Stimulated activated CD8-positive, alpha-beta memory T cell treated with anti-CD3 and anti-CD28 coated beads, Interleukin-15, amount 100 ng/mL, for 1 hour (primary cell): Measurements from ENCODE around the gene NDUFC2.
"Not testable (repeated sequence)": the region's sequence is repeated elsewhere in the genome, so short reads cannot be mapped to it uniquely, and the experiment has no call there.

Experiments
- DNase-seq: peaks from one replicate; pipeline ENCODE4 v3.0.0-alpha.2; 2020; ENCODE audit warnings: low read depth

Gene NDUFC2

DNA sequence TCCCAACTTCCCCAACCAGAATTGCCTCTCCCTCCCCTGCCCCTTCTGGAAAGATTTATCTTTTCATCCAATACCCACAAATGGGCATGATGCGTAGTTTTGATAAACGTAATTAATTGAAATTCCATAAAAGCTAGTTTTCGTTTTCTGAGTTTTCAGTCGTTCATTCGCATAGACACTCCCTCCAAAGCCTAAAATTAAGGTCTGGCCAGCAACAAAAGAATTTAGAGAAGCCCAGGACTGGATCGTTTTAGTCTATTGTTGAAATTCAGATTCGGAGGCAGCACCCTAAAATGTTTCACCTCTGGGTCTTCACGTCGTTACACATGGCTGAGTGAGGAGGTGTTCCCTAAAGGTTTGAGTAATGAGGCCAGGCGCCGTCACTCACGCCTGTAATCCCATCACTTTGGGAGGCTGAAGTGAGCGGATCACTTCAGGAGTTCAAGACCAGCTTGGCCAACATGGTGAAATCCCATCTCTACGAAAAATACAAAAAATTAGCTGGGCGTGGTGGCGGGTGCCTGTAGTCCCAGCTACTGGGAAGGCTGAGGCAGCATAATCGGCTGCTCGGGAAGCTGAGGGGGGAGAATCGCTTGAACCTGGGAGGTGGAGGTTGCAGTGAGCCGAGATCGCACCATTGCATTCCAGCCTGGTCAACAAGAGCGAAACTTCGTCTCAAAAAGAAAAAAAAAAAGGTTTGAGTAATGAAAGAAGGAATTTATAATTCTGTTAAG, 589 bp upstream of the NDUFC2 start:
- DNase-seq: no peak

GRCh38 chr11:78078218-78079167, 1.2 kb downstream of the NDUFC2 start:
- no peak for DNase-seq

DNA sequence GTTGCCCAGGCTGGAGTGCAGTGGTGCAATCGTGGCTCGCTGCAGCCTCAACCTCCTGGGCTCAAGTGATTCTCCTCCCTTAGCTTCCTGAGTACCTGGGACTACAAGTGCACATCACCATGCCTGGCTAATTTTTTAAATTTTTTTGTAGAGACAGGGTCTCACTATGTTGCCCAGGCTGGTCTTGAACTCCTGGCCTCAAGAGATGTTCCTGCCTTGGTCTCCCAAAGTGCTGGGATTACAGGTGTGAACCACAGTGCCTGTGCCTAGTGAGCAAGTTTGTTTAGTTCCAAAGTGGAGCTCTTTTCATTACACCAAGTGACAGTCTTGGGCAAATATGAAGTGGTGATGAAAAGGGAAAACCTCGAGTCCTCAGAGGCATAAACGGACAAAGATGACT, 2.1 kb downstream of the NDUFC2 start:
- DNase-seq: not testable (repeated sequence)

- no peak for DNase-seq
Observed at GRCh38 chr11:78076733-78077403, 2.8 kb downstream of the NDUFC2 start.

DNA sequence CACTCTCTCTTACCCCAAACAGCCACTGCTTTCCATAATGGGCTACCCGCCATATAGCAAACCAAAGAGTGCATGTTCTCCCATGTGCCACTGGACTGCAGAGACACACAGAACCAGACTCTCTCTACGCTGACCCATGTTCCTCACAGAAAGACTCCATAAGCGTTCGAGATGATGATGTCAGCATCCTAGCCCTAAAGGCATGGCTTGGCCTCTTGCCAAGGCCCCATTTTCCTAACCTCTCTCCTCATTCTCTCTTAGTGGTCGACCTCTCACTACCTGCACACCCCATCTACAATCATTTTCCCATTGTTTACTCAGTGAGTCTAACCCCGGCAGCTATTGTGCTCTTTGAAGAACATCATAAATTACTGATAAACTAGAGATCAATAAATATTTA, 4.9 kb downstream of the NDUFC2 start:
- no peak for DNase-seq

DNA sequence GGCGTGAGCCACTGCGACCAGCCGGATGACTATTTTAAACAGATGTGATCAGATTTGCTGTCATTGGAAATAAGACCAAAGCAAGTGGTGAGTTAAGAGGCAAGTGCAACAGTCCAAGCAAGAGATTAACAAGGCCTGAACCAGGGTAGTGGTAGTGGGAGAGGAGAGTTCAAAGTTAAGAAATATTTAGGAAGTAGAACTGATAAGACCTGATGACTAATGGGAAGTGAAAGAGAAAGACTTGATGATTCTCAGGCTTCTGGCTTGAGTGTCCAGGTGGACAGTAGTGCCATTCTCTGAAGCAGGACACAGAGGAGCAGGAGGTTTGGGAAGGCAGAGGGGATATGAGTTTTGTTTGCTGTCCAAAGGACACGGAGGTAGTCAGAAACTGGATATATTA, 7.2 kb downstream of the NDUFC2 start:
- no peak for DNase-seq

- no peak for DNase-seq
Observed at GRCh38 chr11:78071717-78072116, 7.9 kb downstream of the NDUFC2 start.

- DNase-seq: no peak
Observed at GRCh38 chr11:78070621-78071020, 9.0 kb downstream of the NDUFC2 start.

GRCh38 chr11:78069465-78069864, 10.2 kb downstream of the NDUFC2 start:
- DNase-seq: no peak

- DNase-seq: no peak
Observed at GRCh38 chr11:78067704-78068103, 12.0 kb downstream of the NDUFC2 start.

- DNase-seq: no peak
Observed at GRCh38 chr11:78066471-78066870, 13.2 kb downstream of the NDUFC2 start.

DNA sequence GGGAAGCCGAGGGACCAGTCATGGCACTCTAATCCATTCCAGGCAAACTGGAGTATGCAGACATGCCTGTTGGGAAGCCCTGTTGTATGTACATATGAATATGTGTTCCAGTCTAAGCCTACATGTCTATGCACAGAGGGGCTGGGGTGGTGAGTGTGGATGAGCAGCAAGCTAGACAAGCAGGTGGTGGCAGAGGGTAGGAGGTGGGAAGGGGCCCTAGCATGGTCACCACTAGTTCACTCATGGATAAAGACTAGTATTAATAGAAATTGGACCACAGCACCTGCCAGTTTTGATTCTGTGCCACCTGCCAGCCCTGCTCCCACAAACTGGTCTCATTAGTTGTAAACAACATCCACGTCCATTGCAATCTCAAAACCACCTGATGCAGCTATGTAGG, 14.5 kb downstream of the NDUFC2 start:
- DNase-seq: no peak

GRCh38 chr11:78063440-78064181, 16.1 kb downstream of the NDUFC2 start, which contains the start of gene THRSP:
TSS of gene THRSP (plus strand) at chr11:78063861. CDS start at chr11:78063882, 21 bp downstream.
- no peak for DNase-seq

GRCh38 chr11:78062671-78063070, 17.0 kb downstream of the NDUFC2 start:
- no peak for DNase-seq

GRCh38 chr11:78061921-78062311, 17.7 kb downstream of the NDUFC2 start:
- DNase-seq: no peak

DNA sequence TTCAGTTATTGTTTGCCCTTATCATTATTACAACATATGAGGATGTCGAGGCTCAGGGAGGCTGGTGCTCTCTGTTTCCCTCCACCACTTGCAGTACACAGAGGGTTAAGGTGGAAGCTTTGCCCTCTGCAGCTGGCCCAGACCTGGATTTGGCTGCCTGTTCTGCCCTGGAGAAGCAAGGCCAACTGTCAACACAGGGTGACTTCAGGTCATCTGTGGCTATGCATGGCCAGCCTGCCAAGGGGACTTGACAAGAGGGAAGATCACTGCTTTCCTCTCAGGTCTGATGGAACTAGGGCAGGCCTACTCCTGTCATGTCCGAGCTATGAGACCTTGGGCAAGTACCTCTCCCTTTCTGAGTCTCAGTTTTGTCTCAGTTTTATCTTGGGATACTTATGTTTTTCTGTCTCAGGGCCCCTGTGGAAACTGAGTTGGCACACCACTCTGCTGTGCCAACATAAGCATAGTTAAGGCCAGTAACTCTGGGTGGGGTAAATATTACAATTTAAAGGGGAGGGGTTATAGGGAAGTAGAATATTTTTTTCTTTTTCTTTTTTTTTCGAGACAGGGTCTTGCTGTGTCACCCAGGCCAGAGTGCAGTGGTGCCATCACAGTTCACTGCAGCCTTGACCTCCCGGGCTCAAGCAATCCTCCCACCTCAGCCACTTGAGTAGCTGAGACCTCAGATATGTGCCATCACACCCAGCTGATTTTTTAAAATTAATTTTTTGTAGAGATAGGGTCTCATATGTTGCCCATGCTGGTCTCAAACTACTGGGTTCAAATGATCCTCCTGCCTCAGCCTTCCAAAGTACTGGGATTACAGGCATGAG, 18.4 kb downstream of the NDUFC2 start:
- no peak for DNase-seq

DNA sequence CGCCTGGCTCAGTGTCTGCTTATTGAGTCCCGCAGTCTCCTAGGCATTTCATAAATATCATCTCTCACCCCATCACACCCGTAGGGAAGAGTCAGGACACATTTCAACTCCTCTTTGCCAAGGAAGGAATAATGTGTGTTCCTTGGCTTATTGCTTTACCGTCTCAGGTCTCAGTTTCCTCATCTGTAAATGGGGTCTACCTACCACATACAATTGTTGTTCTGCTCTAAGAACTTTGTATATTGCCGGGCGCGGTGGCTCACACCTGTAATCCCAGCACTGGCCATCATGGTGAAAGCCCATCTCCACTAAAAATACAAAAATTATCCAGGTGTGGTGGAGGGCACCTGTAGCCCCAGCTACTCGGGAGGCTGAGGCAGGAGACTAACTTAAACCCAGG, 19.1 kb downstream of the NDUFC2 start:
- DNase-seq: no peak

GRCh38 chr11:78059749-78060328, 19.8 kb downstream of the NDUFC2 start:
- DNase-seq: not testable (repeated sequence)

DNA sequence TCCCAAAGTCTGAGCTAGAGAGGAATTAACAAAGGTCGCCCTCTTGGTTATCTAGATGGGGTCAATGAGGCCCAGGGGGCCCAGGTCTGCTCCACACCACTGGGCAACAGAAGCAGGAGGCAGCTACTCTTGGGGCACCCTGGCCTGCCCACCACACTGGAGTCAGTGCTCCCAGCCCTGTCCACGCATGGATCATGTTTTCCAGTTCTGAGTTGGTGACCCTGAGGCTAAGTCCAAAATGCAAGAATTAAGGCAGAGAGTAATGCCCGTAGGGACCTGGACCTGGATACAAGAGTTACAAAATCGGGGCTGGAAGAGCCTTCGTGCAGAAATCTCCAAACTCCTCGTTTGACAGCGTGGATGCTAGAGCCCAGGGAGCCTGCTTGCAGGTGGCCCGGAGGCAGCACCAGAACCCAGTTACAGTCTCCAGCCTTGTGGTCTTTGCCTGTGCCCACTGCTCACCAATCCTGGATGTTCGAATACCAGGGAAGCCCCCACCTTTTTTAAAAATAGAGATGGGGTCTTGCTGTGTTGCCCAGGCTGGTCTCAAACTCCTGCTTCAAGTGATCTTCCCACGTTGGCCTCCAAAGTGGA, 22.1 kb downstream of the NDUFC2 start:
- DNase-seq: no peak

DNA sequence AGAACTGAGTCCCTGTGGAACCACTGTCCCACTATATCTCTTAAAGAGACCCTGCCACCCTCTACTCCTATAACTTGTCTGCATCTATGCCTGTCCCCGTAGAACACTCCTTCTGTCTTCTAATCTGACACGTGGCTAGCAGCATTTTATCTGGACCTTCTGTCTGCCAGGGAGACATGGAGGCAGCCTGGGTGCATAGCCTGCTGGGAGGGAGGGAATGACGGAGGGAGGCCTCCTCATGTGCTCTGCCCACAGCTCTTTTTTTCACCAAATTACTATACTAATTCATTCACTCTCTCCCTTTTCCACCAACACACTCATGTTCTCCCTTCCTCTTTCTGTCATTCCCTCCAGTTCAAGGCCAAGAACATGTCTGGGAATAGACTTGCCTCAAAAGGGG, 23.6 kb downstream of the NDUFC2 start:
- DNase-seq: no peak
